ENCODE results near the gene IFIH1. TPM values are rescaled to one million over a fixed set of nuclear protein-coding genes. Genes with fewer than 3 reads are reported as not detected.

The IFIH1 gene
- total RNA-seq, 1 donor from 2014 or later, result 10.4 TPM

DNA sequence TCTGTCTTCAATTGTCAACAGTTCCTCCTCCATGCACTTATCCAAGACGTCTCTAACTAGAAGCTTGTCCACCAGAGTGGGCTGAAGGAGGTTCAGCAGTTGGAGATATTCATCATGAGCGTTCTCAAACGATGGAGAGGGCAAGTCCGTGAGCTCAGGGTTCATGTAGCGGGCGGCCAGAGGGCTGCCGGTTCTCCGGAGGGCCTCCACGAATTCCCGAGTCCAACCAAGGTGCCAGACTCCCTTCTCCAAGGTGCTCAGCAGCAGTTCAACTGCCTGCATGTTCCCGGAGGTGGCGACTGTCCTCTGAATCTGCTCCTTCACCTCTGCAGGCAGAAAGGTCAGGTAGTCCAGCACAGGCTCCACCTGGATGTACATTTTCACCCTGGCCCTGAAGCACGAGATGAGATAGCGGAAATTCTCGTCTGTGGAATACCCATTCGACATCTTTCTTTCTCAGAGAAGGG, 590 bp downstream of the IFIH1 start:
- DNase-seq (ENCODE audit: extremely low spot score, unreplicated experiment), result no peak
- Mint-ChIP-seq H3K4me3 (peak overlapping the region; percentile 95), H3K9me3 (peaks cover 4% of the 10 kb centered on the region), H3K4me1 (ENCODE audit: unreplicated experiment) (peaks cover 6% of the 10 kb centered on the region), H3K36me3 (no peaks in the 10 kb centered on the region), H3K27me3 (peaks cover 6% of the 10 kb centered on the region), H3K27ac (peak overlapping the region; percentile 96)
- TF ChIP-seq, protein P1, sequence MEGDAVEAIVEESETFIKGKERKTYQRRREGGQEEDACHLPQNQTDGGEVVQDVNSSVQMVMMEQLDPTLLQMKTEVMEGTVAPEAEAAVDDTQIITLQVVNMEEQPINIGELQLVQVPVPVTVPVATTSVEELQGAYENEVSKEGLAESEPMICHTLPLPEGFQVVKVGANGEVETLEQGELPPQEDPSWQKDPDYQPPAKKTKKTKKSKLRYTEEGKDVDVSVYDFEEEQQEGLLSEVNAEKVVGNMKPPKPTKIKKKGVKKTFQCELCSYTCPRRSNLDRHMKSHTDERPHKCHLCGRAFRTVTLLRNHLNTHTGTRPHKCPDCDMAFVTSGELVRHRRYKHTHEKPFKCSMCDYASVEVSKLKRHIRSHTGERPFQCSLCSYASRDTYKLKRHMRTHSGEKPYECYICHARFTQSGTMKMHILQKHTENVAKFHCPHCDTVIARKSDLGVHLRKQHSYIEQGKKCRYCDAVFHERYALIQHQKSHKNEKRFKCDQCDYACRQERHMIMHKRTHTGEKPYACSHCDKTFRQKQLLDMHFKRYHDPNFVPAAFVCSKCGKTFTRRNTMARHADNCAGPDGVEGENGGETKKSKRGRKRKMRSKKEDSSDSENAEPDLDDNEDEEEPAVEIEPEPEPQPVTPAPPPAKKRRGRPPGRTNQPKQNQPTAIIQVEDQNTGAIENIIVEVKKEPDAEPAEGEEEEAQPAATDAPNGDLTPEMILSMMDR (conservative IDR thresholded peaks at IDR 0.05), result no peak

DNA sequence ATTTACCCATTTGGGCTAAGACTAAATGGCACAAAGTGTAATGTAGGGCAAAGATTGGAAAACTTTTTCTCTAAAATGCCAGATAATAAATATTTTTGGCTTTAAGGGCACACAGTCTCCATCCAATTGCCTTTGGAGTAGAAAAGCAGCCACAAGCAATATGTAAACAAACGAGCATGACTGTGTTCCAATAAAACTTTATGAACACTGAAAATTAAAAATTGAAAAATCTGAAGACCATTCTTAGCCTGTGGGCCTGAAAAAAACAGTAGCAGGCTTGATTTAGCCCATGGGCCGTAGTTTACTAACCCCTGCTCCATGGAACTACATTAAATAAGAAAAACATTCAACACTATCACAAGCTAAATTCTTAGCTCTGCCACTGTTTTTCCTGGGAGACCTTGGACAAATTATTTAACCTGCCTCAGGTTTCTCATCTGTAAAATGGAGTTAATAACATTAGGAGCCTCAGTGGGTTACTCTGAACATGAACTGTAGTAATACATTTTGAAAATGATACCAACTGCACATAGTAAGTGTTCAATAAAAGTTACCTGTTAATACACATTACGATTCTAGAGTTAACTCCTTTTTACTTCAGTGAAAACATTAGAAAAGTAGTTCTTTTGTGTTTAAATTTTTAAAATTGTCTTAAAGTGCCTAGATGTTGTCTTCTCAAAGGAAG, 1.3 kb downstream of the IFIH1 start:
- H3K27me3 Mint-ChIP-seq, result peaks cover 6% of the 10 kb centered on the region
- TF ChIP-seq, protein P1 (conservative IDR thresholded peaks at IDR 0.05), result no peak

DNA sequence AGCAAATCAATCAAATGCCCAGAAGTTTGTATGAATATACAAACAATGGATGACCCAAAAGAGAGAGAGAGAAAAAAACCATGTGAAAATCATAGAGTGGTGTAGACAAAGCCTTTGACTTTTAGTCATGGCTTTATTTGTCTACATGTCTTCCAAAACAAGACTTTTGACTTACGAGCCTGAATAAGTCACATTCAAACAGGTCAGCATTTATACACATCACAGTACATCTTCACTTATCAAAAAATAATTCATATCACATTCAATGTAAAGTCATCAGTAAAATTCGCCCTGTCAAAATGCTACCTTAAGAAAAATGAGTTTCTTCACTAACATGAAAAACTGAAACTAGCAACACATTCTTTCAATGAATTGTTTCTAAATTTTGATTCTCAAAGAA, 1.9 kb downstream of the IFIH1 start:
- H3K36me3 Mint-ChIP-seq, result no peaks in the 10 kb centered on the region
- TF ChIP-seq, protein P1 (conservative IDR thresholded peaks at IDR 0.05), result no peak
- no peak overlapping the region for H3K27ac Mint-ChIP-seq
- no peak for DNase-seq (ENCODE audit: extremely low spot score, unreplicated experiment)
- H3K4me1 Mint-ChIP-seq (ENCODE audit: unreplicated experiment), result peaks cover 6% of the 10 kb centered on the region
- peaks cover 4% of the 10 kb centered on the region for H3K9me3 Mint-ChIP-seq
- peaks cover 6% of the 10 kb centered on the region for H3K27me3 Mint-ChIP-seq
- H3K4me3 Mint-ChIP-seq, result peak overlapping the region; percentile 74

More for the DNA sequence above, 1.3 kb downstream of the IFIH1 start:
- peak overlapping the region; percentile 95 for H3K4me3 Mint-ChIP-seq
- no peaks in the 10 kb centered on the region for H3K36me3 Mint-ChIP-seq
- no peak for DNase-seq (ENCODE audit: extremely low spot score, unreplicated experiment)
- H3K27ac Mint-ChIP-seq, result peak overlapping the region; percentile 96
- peaks cover 4% of the 10 kb centered on the region for H3K9me3 Mint-ChIP-seq
- peaks cover 6% of the 10 kb centered on the region for H3K4me1 Mint-ChIP-seq (ENCODE audit: unreplicated experiment)

DNA sequence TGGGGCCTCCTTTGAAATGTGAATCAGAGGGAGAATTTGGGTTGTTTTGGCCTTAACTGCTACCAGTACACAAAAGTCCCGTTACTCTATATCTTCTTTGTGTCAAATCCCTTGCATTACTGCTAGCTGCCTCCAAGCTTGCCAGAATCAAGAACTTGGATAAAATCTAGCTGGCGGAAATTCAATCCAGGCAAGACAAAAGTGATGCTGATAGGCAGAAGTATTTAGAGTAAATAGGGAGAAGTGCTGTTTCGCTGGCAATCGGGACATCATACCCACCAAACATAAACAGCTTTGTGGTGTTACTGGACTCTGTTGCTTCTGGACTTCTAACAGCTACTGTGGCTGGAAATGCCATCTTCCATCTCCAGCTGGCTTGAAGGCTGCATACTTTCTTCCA, 2.5 kb downstream of the IFIH1 start:
- H3K27ac Mint-ChIP-seq, result no peak overlapping the region
- H3K9me3 Mint-ChIP-seq, result peaks cover 4% of the 10 kb centered on the region
- TF ChIP-seq, protein P1 (conservative IDR thresholded peaks at IDR 0.05), result no peak
- peaks cover 6% of the 10 kb centered on the region for H3K27me3 Mint-ChIP-seq
- no peak for DNase-seq (ENCODE audit: extremely low spot score, unreplicated experiment)
- H3K4me3 Mint-ChIP-seq, result no peak overlapping the region
- peaks cover 6% of the 10 kb centered on the region for H3K4me1 Mint-ChIP-seq (ENCODE audit: unreplicated experiment)
- H3K36me3 Mint-ChIP-seq, result no peaks in the 10 kb centered on the region

GRCh38 chr2:162312853-162313252, 5.6 kb downstream of the IFIH1 start:
- TF ChIP-seq, protein P1 (conservative IDR thresholded peaks at IDR 0.05), result no peak
- no peaks in the 10 kb centered on the region for H3K4me1 Mint-ChIP-seq (ENCODE audit: unreplicated experiment)
- H3K27me3 Mint-ChIP-seq, result no peaks in the 10 kb centered on the region
- DNase-seq (ENCODE audit: extremely low spot score, unreplicated experiment), result no peak
- no peak overlapping the region for H3K4me3 Mint-ChIP-seq
- H3K36me3 Mint-ChIP-seq, result peaks cover 3% of the 10 kb centered on the region
- H3K27ac Mint-ChIP-seq, result no peak overlapping the region
- H3K9me3 Mint-ChIP-seq, result no peaks in the 10 kb centered on the region

Measured in type B pancreatic cell (in vitro differentiated cells).